ENCODE data around the gene PTPN3. TPM values are rescaled to one million over a fixed set of nuclear protein-coding genes. Genes with fewer than 3 reads are reported as not detected.
"Not testable (repeated sequence)": the region's sequence is repeated elsewhere in the genome, so short reads cannot be mapped to it uniquely, and the experiment has no call there.

The PTPN3 gene
- total RNA-seq, 1 experiment from 2014 or later = 1.6 TPM

DNA sequence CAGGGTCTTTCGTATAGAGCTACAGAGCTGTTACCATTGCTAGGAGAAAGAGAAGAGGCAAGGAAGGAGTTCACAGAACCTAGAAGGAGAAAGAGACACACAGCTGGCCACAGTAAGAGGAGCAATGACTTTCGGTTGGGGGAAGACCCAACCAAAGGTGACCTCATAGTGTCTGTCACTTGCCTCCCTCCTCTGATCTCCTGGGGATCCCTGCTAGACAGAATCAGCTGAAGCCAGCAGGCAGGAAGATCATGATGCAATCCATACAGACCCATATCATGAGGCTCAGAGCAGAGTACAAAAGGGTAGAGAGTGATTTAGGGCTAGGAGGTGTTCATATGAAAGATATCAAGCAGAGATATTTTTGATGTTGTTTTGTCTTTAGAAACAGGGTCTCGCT is 151.2 kb downstream of the PTPN3 start:
- no peak for DNase-seq (ENCODE audit: low read depth)

GRCh38 chr9:109344866-109345265 is 153.2 kb downstream of the PTPN3 start:
- no peak for DNase-seq (ENCODE audit: low read depth)

DNA sequence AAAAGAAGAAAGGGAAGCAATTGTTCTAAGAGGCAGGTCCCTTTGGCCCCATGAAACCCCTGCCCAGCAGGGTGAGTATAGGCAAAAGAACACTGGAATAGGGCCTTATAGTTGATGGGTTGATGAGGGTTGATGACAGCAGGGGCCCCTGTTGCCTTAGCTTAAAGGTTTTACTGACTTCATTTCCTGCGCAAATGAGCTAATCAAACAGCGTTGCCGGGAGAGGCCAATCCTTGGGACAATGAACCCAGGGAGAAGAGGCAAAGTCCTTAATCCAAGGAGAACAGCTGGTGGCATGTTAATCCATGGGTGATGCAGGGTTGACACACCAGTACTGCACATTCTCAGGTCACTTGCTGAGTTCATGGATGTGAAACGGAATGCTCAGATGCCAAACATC is 155.2 kb downstream of the PTPN3 start:
- no peak for DNase-seq (ENCODE audit: low read depth)

GRCh38 chr9:109341561-109341960 is 156.5 kb downstream of the PTPN3 start:
- no peak for DNase-seq (ENCODE audit: low read depth)

DNA sequence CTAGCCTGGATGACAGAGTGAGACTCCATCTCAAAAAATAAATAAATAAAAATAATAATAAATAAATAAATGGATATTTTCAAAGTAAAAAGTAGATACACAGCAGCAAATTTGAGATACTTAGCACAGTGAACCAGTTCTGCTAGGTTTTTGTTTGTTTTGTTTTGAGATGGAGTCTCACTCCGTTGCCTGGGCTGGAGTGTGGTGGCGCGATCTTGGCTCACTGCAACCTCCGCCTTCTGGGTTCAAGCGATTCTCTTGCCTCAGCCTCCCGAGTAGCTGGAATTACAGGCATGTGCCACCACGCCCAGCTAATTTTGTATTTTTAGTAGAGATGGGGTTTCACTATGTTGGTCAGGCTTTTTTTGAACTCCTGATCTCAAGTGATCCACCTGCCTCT is 157.1 kb downstream of the PTPN3 start:
- DNase-seq (ENCODE audit: low read depth) = not testable (repeated sequence)

DNA sequence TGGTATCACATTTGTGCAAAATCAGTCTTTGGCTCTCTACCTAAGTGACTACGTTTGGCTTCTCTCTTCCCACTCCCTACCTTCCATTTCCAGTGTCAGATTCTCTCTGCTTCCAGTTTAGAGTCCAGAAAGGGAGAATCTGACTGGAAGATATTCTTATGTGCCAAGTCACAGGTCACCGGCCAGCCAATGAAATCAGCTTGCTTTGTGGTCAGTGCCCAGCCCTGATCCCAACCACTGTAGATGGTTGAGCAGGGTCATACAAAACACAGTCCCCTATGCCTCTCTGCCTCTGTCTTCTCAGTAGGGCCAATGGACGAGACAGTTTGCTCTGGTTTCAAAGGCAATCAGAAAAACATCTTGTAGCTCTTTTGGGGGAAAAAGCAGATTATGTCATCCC is 161.7 kb downstream of the PTPN3 start:
- no peak for DNase-seq (ENCODE audit: low read depth)

GRCh38 chr9:109335929-109336328 is 162.2 kb downstream of the PTPN3 start:
- no peak for DNase-seq (ENCODE audit: low read depth)

DNA sequence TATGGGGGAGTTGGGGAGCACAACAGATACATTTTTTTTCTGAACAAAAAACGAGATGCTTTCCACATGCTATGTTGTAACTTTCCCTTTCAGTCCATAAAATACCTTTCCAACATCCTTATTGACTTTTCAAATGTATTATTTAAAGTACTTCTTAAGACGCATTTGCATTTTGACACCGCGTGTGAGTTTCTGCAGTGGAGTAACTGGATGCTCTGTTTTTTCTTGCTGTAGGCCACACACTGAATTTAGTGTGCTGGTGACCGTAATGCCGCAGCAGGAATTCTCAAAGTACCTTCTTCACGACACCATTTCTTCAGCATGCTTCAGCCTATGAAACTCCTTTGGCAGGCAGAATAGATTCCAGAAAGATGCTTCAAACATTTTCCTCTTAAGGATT is 163.0 kb downstream of the PTPN3 start:
- no peak for DNase-seq (ENCODE audit: low read depth)

DNA sequence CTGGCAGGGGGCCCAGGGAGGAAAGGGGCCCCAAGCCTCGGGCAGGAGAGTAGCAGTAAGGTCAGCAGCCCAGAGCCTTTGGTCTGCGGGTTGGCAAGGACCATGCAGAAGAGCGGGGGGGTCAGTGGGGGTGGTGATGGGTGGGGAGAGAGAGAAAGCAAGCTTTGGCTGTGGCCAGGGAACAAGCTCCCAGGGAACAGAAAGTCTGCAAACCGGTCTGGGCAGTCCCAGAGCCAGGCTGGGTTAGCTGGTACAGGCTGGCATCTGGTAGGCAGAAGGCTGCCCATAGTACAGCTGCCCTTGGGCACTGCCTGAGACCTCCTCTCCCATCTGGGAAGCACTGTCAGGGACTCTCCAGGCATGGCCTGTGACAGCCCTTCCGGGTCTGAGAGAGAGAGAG is 166.8 kb downstream of the PTPN3 start:
- DNase-seq (ENCODE audit: low read depth) = peak; percentile 86

- no peak for DNase-seq (ENCODE audit: low read depth)
These were observed 168.4 kb downstream of the PTPN3 start for GRCh38 chr9:109329638-109330258.

DNA sequence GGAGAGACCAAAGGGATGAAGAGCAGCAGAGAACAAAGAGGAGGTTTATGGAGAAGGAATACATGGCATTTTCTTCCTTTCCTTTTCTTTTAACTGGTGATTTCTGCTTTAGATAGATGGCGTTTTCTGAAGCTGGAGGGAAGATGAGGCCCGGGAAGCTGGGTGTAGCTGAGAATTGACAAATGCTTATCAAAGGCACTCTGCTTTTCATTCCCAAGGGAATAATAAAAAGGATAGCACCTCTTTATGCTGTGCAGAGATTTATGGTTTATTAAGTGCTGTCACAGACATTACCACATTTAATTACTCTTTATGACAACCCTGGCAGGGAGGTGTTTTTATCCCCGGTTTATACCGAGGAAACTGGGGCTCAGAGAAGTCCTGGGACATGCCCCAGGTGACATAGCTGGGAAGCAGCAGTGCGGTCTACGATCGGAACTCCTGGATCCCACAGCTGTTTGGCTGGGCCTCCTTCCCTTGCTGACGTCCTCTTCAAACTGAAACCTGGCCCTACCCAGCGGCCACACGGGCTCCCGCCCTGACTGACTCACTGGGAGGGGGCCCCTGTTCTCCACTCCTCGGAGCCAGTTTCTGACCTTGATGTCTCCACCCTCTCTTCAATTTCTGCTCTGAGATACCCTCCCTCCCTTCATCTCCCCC is 169.0 kb downstream of the PTPN3 start:
- peak; percentile 76 for DNase-seq (ENCODE audit: low read depth)

Other genes with a start within 250 kb of the PTPN3 start
- under 0.01 TPM in 1 of 2 replicates, not detected in the other for gene EPB41L4B, start 177.2 kb downstream of the PTPN3 start, total RNA-seq (2014; rRNA removed; shearing (Covaris generic))

Measured in RPMI7951 (cell line).